RWPE2 (cell line): Measurements from ENCODE around the gene CAPRIN2.

ENCODE experiments used
- ATAC-seq: fragments of 200-7000 bp; cut with Tn5 transposase; 3 replicates; pipeline ENCODE4 v1.9.1; 2021; ENCODE audit warnings: low read depth
- DNase-seq: peaks from one replicate; pipeline ENCODE4 v3.0.0-alpha.2; 2020; ENCODE audit warnings: low spot score
- H3K27ac ChIP-seq: fragments of 450-650 bp; 2 replicates; pipeline ENCODE4 v1.5.1; 2017; ENCODE audit warnings: mild to moderate bottlenecking; ENCODE audit not compliant: poor library complexity, severe bottlenecking
- H3K27me3 ChIP-seq: fragments of 250-450 bp; sonication (Bioruptor Pico); 2 replicates; pipeline ENCODE4 v1.5.1; 2021; ENCODE audit warnings: mild to moderate bottlenecking, moderate library complexity; ENCODE audit not compliant: insufficient read depth, poor library complexity, severe bottlenecking
- H3K36me3 ChIP-seq: fragments of 250-450 bp; sonication (Bioruptor Pico); 2 replicates; pipeline ENCODE4 v1.5.1; 2020; ENCODE audit warnings: low read depth, mild to moderate bottlenecking, moderate library complexity
- H3K4me1 ChIP-seq: fragments of 250-450 bp; sonication (Bioruptor Pico); 2 replicates; pipeline ENCODE4 v1.5.1; 2021; ENCODE audit warnings: mild to moderate bottlenecking, moderate library complexity; ENCODE audit not compliant: insufficient read depth, poor library complexity, severe bottlenecking
- H3K4me3 ChIP-seq: fragments of 250-450 bp; sonication (Bioruptor Pico); 2 replicates; pipeline ENCODE4 v1.5.1; 2021; ENCODE audit warnings: mild to moderate bottlenecking, moderate library complexity; ENCODE audit not compliant: severe bottlenecking
- H3K9me3 ChIP-seq: fragments of 250-450 bp; sonication (Bioruptor Pico); 2 replicates; pipeline ENCODE4 v1.5.1; 2021; ENCODE audit warnings: mild to moderate bottlenecking, moderate library complexity; ENCODE audit not compliant: severe bottlenecking
- TF ChIP-seq, protein P1 (sequence below): fragments of 450-650 bp; IDR thresholded peaks from one replicate; pipeline ENCODE4 v1.5.1; 2017; ENCODE audit warnings: mild to moderate bottlenecking, moderate library complexity; ENCODE audit not compliant: poor library complexity, severe bottlenecking

Gene CAPRIN2

DNA sequence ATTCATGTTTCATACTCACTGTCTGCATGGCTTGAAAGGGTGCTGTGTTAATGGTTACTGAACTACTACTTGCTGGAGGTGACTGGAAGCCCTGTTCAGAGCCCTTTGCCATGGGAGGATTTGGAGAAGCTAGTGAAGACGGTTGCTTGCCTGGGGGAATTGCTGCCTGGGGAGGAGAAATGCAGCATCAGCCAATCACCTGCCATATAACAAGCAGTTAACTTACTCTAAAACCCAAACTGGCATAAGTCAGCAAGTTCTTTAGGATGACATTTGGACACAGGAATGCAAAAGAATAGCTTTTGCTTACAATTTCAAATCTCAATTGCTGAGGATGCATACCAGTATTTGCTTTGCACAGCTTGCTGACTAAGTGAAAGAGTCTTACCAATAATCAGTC lies 35.7 kb downstream of the CAPRIN2 start:
- ATAC-seq: no peak
- Histone ChIP-seq H3K27ac (no peak overlapping the region), H3K9me3 (no peaks in the 10 kb centered on the region), H3K27me3 (no peaks in the 10 kb centered on the region), H3K4me1 (no peaks in the 10 kb centered on the region), H3K36me3 (peaks cover 85% of the 10 kb centered on the region), H3K4me3 (no peak overlapping the region)
- DNase-seq: no peak
- TF ChIP-seq, protein P1, sequence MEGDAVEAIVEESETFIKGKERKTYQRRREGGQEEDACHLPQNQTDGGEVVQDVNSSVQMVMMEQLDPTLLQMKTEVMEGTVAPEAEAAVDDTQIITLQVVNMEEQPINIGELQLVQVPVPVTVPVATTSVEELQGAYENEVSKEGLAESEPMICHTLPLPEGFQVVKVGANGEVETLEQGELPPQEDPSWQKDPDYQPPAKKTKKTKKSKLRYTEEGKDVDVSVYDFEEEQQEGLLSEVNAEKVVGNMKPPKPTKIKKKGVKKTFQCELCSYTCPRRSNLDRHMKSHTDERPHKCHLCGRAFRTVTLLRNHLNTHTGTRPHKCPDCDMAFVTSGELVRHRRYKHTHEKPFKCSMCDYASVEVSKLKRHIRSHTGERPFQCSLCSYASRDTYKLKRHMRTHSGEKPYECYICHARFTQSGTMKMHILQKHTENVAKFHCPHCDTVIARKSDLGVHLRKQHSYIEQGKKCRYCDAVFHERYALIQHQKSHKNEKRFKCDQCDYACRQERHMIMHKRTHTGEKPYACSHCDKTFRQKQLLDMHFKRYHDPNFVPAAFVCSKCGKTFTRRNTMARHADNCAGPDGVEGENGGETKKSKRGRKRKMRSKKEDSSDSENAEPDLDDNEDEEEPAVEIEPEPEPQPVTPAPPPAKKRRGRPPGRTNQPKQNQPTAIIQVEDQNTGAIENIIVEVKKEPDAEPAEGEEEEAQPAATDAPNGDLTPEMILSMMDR: no peak

- Histone ChIP-seq H3K4me3 (no peak overlapping the region), H3K27me3 (no peaks in the 10 kb centered on the region), H3K9me3 (no peaks in the 10 kb centered on the region), H3K27ac (no peak overlapping the region), H3K4me1 (no peaks in the 10 kb centered on the region), H3K36me3 (peaks cover 26% of the 10 kb centered on the region)
- ATAC-seq (no peak), DNase-seq (no peak)
- TF ChIP-seq, protein P1: no peak
Observed at GRCh38 chr12:30707613-30708342, 47.0 kb downstream of the CAPRIN2 start.

GRCh38 chr12:30706476-30706875 lies 48.3 kb downstream of the CAPRIN2 start:
- TF ChIP-seq, protein P1: no peak
- ATAC-seq: no peak
- H3K9me3 ChIP-seq: no peaks in the 10 kb centered on the region
- H3K36me3 ChIP-seq: peaks cover 17% of the 10 kb centered on the region
- H3K27ac ChIP-seq: no peak overlapping the region
- no peak overlapping the region for H3K4me3 ChIP-seq
- no peaks in the 10 kb centered on the region for H3K4me1 ChIP-seq
- no peaks in the 10 kb centered on the region for H3K27me3 ChIP-seq
- DNase-seq: no peak

DNA sequence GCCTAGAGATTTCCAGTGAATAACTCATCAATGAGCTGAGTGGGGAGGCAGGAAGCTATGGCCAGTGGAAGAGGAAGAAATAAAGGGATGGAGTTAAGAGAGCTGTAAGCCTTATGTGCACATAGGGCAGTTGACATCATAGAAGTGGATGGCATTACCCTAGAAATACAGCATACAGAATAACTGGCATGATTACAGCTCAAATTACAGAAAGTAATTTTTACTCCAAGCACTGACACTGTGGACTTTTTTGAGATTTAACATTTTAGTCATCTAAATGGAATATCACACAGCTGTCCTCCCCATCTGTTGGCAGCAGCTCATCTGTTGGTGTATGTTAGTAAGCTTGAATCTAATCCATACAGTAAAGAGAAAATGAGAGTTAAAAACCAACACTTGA lies 53.7 kb downstream of the CAPRIN2 start:
- H3K4me1 ChIP-seq: no peaks in the 10 kb centered on the region
- H3K9me3 ChIP-seq: no peaks in the 10 kb centered on the region
- H3K36me3 ChIP-seq: no peaks in the 10 kb centered on the region
- no peak for ATAC-seq
- TF ChIP-seq, protein P1: no peak
- no peak overlapping the region for H3K27ac ChIP-seq
- no peaks in the 10 kb centered on the region for H3K27me3 ChIP-seq
- no peak for DNase-seq
- H3K4me3 ChIP-seq: no peak overlapping the region

- ATAC-seq: no peak
- no peaks in the 10 kb centered on the region for H3K4me1 ChIP-seq
- TF ChIP-seq, protein P1: no peak
Observed at GRCh38 chr12:30700216-30700900, 54.4 kb downstream of the CAPRIN2 start.

More at GRCh38 chr12:30700216-30700900, 54.4 kb downstream of the CAPRIN2 start:
- Histone ChIP-seq H3K36me3 (no peaks in the 10 kb centered on the region), H3K27me3 (no peaks in the 10 kb centered on the region), H3K27ac (no peak overlapping the region), H3K4me3 (no peak overlapping the region), H3K9me3 (no peaks in the 10 kb centered on the region)
- no peak for DNase-seq
